HCT116 (cell line): Measurements from ENCODE around the gene CECR2. TPM values are rescaled to one million over a fixed set of nuclear protein-coding genes. Genes with fewer than 3 reads are reported as not detected.

Experiments
- ATAC-seq: fragments of 200-7000 bp; cut with Tn5 transposase; 2 replicates; pipeline ENCODE4 v1.9.1; 2020; ENCODE audit warnings: mild to moderate bottlenecking, moderate library complexity
- BruUV-seq: library from RNA; stranded (reverse); fragments of 400-500 nt; replicated peaks from 2 replicates; lab custom pipeline; 2021; lab: Mats Ljungman, UMichigan
- CTCF ChIA-PET: fragments of 300-600 bp; sonication (Branson Sonifier 250); formaldehyde crosslinking; loops from one replicate; lab custom pipeline; 2021; ENCODE audit warnings: antibody characterized with exemption; lab: Charles Lee
- POLR2A ChIA-PET: fragments of 300-600, 350-600 bp; sonication (Branson Sonifier 250); formaldehyde crosslinking; loops from one replicate; lab custom pipeline; 2021; ENCODE audit warnings: antibody characterized with exemption; lab: Charles Lee
- RAD21 ChIA-PET, 2 experiments: fragments of 300-600 bp; sonication (Branson Sonifier 250); formaldehyde crosslinking; loops; one replicate each; lab custom pipeline; 2023; ENCODE audit warnings: low total read pairs in 2 of 2; ENCODE audit not compliant: uncharacterized antibody in 2 of 2, unreplicated experiment in 2 of 2, low non-redundant PET in 1 of 2; lab: Charles Lee
- DNase-seq: peaks from one replicate; pipeline ENCODE4 v3.0.0-alpha.2; 2010; ENCODE audit warnings: low read depth, low spot score
- H2AFZ ChIP-seq: fragments of 200-600 bp; shearing (Covaris generic), sonication (generic); 2 replicates; pipeline ENCODE4 v1.6.1; 2017; ENCODE audit warnings: low read depth, mixed run types, mixed read lengths, antibody characterized with exemption, low read length; ENCODE audit not compliant: poor library complexity, severe bottlenecking
- H3K27ac ChIP-seq: 2 replicates; pipeline ENCODE4 v1.5.1; 2012; ENCODE audit warnings: low read depth, low read length
- H3K27me3 ChIP-seq: fragments of 200-600 bp; sonication (generic); 2 replicates; pipeline ENCODE4 v1.6.1; 2016; ENCODE audit warnings: mixed run types, low read length, mixed read lengths; ENCODE audit not compliant: insufficient read depth
- H3K36me3 ChIP-seq, 2 experiments: fragments of 200-500 bp in 1 of 2; fragments of 200-600 bp in 1 of 2; sonication (Bioruptor generic) in 1 of 2; sonication (generic) in 1 of 2; 2 replicates each; pipeline versions ENCODE4 v1.5.1 to v1.6.1; 2014 to 2016; ENCODE audit warnings: low read length in 2 of 2, inconsistent platforms in 1 of 2, mixed read lengths in 1 of 2, mixed run types in 1 of 2; ENCODE audit not compliant: insufficient read depth in 2 of 2, control insufficient read depth in 1 of 2
- H3K4me1 ChIP-seq, 2 experiments: fragments of 200-600 bp in 1 of 2; sonication (generic) in 1 of 2; 2 replicates each; pipeline versions ENCODE4 v1.5.1 to v1.6.1; 2012 to 2017; ENCODE audit warnings: low read length in 2 of 2, inconsistent platforms in 1 of 2, mild to moderate bottlenecking in 1 of 2, mixed read lengths in 1 of 2, mixed run types in 1 of 2, moderate library complexity in 1 of 2; ENCODE audit not compliant: insufficient read depth in 2 of 2, control insufficient read depth in 1 of 2
- H3K4me2 ChIP-seq: fragments of 200-600 bp; sonication (generic); 2 replicates; pipeline ENCODE4 v1.6.1; 2017; ENCODE audit warnings: mixed run types, low read length, mixed read lengths
- H3K4me3 ChIP-seq, 2 experiments: fragments of 200-600 bp in 1 of 2; sonication (generic) in 1 of 2; replicated peaks in 1 of 2; 2 replicates each; pipeline ENCODE4 v1.5.1; 2011 to 2016; ENCODE audit warnings: low read length in 2 of 2, control low read depth in 1 of 2, low read depth in 1 of 2, mild to moderate bottlenecking in 1 of 2, mixed read lengths in 1 of 2, mixed run types in 1 of 2
- H3K79me2 ChIP-seq: fragments of 200-600 bp; sonication (generic); 2 replicates; pipeline ENCODE4 v1.6.1; 2017; ENCODE audit warnings: mild to moderate bottlenecking, mixed run types, low read length, moderate library complexity, mixed read lengths; ENCODE audit not compliant: insufficient read depth
- H3K9ac ChIP-seq: fragments of 200-600 bp; sonication (generic); 2 replicates; pipeline ENCODE4 v1.6.1; 2016; ENCODE audit warnings: low read length, mixed read lengths
- H3K9me2 ChIP-seq: fragments of 200-600 bp; sonication (generic), shearing (Covaris generic); 2 replicates; pipeline ENCODE4 v1.6.1; 2017; ENCODE audit warnings: mixed run types, mild to moderate bottlenecking, moderate library complexity; ENCODE audit not compliant: insufficient read depth
- H3K9me3 ChIP-seq, 2 experiments: fragments of 200-500 bp in 1 of 2; fragments of 200-600 bp in 1 of 2; sonication (Bioruptor generic) in 1 of 2; sonication (generic) in 1 of 2; 2 replicates each; pipeline ENCODE4 v1.6.1; 2014 to 2017; ENCODE audit warnings: low read length in 2 of 2, mixed read lengths in 2 of 2, inconsistent platforms in 1 of 2, low read depth in 1 of 2, mild to moderate bottlenecking in 1 of 2, mixed run types in 1 of 2, moderate library complexity in 1 of 2; ENCODE audit not compliant: control insufficient read depth in 1 of 2, insufficient read depth in 1 of 2
- H4K20me1 ChIP-seq: fragments of 200-600 bp; sonication (generic), shearing (Covaris generic); 2 replicates; pipeline ENCODE4 v1.6.1; 2017; ENCODE audit warnings: mixed run types, mild to moderate bottlenecking, moderate library complexity; ENCODE audit not compliant: insufficient read depth
- CBX3 ChIP-seq: IDR thresholded peaks from 2 replicates; pipeline ENCODE4 v1.6.1; 2012; ENCODE audit warnings: low read depth
- CEBPB ChIP-seq: IDR thresholded peaks from 2 replicates; pipeline ENCODE4 v1.6.1; 2012; ENCODE audit warnings: low read depth
- CTCF ChIP-seq, 3 experiments: fragments of 200-600 bp in 1 of 3; sonication (generic) in 1 of 3; IDR thresholded peaks in 2 of 3; conservative IDR thresholded peaks in 1 of 3; 2 replicates each; pipeline ENCODE4 v1.5.1; 2012 to 2017; ENCODE audit warnings: low read depth in 2 of 3, low read length in 2 of 3, antibody characterized with exemption in 1 of 3, borderline replicate concordance in 1 of 3, control low read depth in 1 of 3, mild to moderate bottlenecking in 1 of 3, mixed read lengths in 1 of 3, mixed run types in 1 of 3, moderate library complexity in 1 of 3; ENCODE audit not compliant: insufficient read depth in 1 of 3
- EGR1 ChIP-seq: IDR thresholded peaks from 2 replicates; pipeline ENCODE4 v1.6.1; 2012; ENCODE audit warnings: low read depth
- FOSL1 ChIP-seq: IDR thresholded peaks from 2 replicates; pipeline ENCODE4 v1.6.1; 2012; ENCODE audit warnings: low read depth
- MAX ChIP-seq: IDR thresholded peaks from 2 replicates; pipeline ENCODE4 v1.6.1; 2012
- POLR2A ChIP-seq: IDR thresholded peaks from 2 replicates; pipeline ENCODE4 v1.7.0; 2011; ENCODE audit warnings: borderline replicate concordance; ENCODE audit not compliant: insufficient read depth, insufficient read length; ENCODE audit errors: extremely low read depth
- SIN3A ChIP-seq: IDR thresholded peaks from 2 replicates; pipeline ENCODE4 v1.6.1; 2012; ENCODE audit warnings: low read depth
- SP1 ChIP-seq: IDR thresholded peaks from 2 replicates; pipeline ENCODE4 v1.6.1; 2012; ENCODE audit warnings: low read depth
- SRF ChIP-seq: IDR thresholded peaks from 2 replicates; pipeline ENCODE4 v1.6.1; 2012; ENCODE audit warnings: low read depth
- TCF7L2 ChIP-seq: IDR thresholded peaks from 2 replicates; pipeline ENCODE4 v1.7.0; 2011; ENCODE audit warnings: borderline replicate concordance, inconsistent platforms; ENCODE audit not compliant: insufficient read depth, insufficient read length; ENCODE audit errors: extremely low read depth
- YY1 ChIP-seq: IDR thresholded peaks from 2 replicates; pipeline ENCODE4 v1.6.1; 2011; ENCODE audit warnings: low read length, low read depth, moderate library complexity, mild to moderate bottlenecking; ENCODE audit not compliant: insufficient replicate concordance; ENCODE audit errors: extremely low read depth
- ZFX ChIP-seq: fragments of 450-650 bp; IDR thresholded peaks from 2 replicates; pipeline ENCODE4 v1.6.1; 2017
- intact Hi-C: fragments of 100-400 bp; cut with micrococcal nuclease; formaldehyde crosslinking; loops from 2 replicates; pipeline ENCODE4 v1.10.0; 2022
- total RNA-seq: library from RNA; stranded (reverse); gene quantifications from one replicate; pipeline ENCODE4 v1.2.1, GENCODE V29; 2021; ENCODE audit not compliant: unreplicated experiment

CECR2 gene
- total RNA-seq, 1 experiment from 2014 or later = 6.0 TPM

- TF ChIP-seq CBX3 (no peak), SIN3A (no peak), SRF (no peak), SP1 (no peak), TCF7L2 (no peak), POLR2A (no peak), CEBPB (no peak), ZFX (no peak), EGR1 (no peak), MAX (no peak), YY1 (no peak), FOSL1 (no peak), CTCF (IDR thresholded peaks at IDR 0.05 in 2 of 3, conservative IDR thresholded peaks at IDR 0.05 in 1 of 3; ENCODE audit: borderline replicate concordance in 1 of 3, insufficient read depth in 1 of 3, low read depth in 2 of 3, low read length in 2 of 3) (no peak)
- Histone ChIP-seq H4K20me1 (no peaks in the 10 kb centered on the region), H2AFZ (no peak overlapping the region), H3K9ac (no peak overlapping the region), H3K27me3 (no peaks in the 10 kb centered on the region), H3K4me3 (no peak overlapping the region), H3K4me1 (no peaks in the 10 kb centered on the region), H3K27ac (no peak overlapping the region), H3K9me2 (no peaks in the 10 kb centered on the region), H3K79me2 (no peaks in the 10 kb centered on the region), H3K4me2 (no peak overlapping the region), H3K9me3 (no peaks in the 10 kb centered on the region), H3K36me3 (no peaks in the 10 kb centered on the region)
- DNase-seq = no peak
- ATAC-seq = no peak
- POLR2A ChIA-PET = no interaction called here
- CTCF ChIA-PET = no interaction called here
- intact Hi-C loops = no loop called here
- RAD21 ChIA-PET = no interaction called here
- BruUV-seq = TSS peak; percentile 33
Measured at GRCh38 chr22:17479135-17479534, 109.9 kb downstream of the CECR2 start.
